Endometrial microvascular endothelial cells (primary cell): Measurements from ENCODE around the gene SND1. TPM values are rescaled to one million over a fixed set of nuclear protein-coding genes. Genes with fewer than 3 reads are reported as not detected.

ENCODE experiments used
- in situ Hi-C: cut with HindIII; loops from 2 replicates; pipeline ENCODE4 v1.10.0; 2017; ENCODE audit warnings: low sequenced_read_pairs, low pct_unique_long_range_greater_than_20kb; ENCODE audit errors: inconsistent ontology term
- total RNA-seq: library from RNA; depleted of rRNA; stranded (reverse); fragments of >200 nt; gene quantifications from one replicate; pipeline ENCODE4 v1.2.3, GENCODE V29; 2015; ENCODE audit errors: inconsistent ontology term

The SND1 gene
- total RNA-seq, 1 donor from 2014 or later, result 223 TPM

DNA sequence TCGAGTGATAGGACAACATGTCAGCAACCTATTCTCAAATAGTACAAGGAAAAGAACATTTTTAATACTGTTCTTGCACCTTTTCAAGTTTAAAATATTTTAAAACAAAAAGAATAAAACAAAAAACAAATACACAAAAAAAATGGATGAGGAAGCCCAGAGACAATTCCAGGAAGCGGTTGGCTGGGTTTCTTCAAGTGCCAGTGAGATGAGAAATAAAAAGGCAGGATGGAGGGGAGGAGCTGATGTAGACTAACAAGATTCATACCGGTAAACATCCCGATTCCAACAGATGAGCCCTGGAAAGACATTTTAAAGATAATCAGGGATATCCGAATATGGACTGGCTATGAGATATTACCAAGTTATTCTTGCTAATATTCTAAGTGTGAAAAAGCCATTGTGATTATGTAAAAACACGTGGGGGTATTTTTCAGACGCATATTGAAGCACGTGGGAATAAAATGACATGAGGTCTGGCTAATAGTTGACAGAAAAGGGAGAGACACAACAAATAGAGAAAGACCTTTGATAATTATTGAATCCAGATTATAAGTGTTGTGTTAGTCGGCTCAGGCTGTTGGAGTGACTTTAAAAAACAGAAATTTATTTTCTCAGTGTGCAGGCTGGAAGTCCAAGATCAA is 480.6 kb downstream of the SND1 start:
- in situ Hi-C loops, result no loop called here

DNA sequence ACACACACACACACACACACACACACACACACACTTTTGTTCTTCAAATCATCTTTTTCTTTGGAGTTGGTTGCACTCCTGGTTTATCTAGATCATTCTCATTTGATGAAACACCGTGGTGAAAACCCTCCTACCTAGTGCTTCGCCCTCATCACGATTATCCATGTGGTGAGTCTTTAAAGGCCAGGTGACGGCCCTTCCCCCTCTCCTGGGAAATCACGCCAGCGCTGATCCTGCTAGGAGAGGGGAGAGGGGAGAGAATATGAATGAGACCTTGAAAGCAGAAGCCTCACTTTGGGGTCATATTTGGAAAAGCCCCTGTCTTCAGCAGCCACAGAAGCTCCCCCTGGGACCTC is 483.1 kb downstream of the SND1 start:
- in situ Hi-C loops, result no loop called here

DNA sequence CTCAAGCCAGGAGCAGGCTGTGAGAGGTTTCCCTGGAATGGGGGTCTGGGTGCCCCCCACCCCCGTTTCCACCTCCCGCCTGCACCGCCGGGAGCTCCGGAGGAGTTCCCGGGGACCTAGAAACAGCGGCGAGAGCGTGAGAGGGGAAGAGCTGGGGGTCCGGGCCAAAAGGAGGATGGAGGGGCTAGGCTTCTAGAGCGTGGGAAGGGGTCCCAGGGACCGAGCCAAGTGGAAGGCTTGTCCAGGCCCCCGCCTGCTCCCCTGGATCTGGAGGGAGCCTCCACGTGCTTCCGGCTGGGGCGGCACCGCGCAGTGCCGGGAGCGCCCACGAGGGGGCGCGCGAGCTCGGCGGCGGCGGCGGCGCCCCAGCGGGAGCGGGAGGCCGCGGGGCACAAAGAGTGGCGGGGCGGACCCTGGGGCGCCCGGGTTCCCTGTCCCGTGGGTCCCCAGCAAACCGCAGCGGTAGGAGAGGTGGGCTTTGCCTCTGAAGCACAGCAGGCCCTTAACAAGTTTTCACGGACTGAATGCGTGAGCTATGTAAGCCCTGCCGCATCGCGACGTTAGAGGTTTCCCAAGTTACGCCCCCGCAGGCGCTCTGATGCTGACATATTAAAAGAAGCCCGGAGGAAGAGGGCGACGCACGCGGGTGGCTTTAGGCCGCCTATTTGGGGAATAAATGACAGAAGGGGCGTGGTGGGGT is 483.7 kb downstream of the SND1 start:
- in situ Hi-C loops, result no loop called here

DNA sequence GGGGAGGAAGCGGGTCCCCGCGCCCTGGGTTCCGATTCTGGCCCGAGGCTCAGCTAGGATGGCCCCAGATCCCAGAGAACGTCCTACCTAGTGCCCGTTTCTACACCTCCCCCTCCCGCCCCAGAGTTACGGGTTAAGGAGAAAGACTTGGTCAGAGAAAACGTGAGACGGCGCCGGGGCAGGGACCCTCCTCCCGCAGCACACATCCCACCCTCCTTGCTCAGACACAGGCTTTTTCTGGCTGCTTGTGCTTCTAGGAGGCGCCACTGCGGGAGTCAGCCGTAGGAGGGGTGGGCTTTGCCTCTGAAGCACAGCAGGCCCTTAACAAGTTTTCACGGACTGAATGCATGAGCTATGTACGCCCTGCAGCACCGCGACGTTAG is 484.2 kb downstream of the SND1 start:
- in situ Hi-C loops, result no loop called here

DNA sequence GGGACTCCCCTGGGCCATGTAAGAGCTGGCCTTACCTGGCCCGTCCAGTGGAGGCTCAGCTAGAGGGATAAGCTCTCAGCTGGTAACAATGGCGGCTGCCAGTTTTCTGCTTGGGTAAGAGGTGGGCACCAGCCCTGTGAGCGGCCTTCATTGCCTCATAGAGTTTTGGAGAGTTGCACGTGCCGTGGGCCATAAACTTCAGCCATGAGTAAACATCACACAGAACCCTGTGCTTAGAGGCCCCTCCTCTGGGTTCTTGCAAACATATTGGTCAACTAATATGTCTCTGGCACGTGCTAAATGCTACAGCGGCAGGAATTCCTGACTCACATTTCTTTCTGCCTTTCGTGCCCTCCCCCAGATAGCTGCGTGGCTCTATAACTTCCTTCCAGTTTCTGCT is 485.2 kb downstream of the SND1 start:
- in situ Hi-C loops, result no loop called here

DNA sequence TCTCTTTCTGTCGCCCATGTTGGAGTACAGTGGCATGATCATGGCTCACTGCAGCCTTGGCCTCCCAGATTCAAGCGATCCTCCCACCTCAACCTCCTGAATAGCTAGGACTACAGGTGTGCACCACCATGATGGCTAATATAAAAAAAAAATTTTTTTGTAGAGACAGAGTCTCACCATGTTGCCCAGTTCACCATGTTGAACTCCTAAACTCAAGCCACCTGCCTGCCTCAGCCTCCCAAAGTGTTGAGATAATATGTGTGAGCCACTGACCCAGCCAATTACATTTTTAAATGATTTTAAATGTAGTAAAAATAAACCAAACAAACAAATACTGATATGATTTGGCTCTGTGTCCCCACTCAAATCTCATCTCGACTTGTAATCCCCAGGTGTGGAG is 487.4 kb downstream of the SND1 start:
- in situ Hi-C loops, result no loop called here

DNA sequence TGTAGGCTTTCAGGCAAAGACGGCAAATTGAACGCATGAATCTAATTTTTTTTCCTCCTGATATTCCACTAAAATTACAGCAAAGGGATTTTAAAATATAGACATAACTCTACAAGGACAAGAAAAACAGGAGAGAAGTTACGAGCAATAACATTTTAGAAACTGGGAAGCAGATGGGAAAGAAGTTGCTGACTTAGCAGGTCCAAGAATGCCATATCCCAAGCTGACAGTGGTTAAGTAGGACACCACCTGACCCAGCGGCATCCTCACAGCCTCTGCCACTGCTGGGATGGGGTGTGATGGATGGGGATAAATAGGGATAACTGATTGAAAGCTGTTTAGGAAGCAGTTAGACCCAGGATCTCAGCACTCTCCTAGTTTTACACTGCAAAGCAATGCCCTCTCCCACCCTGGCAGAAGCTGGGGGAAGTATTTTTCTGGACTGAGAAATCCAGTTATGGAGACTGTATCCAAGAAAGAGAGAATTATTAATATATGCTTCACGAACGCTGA is 489.7 kb downstream of the SND1 start:
- in situ Hi-C loops, result no loop called here

Other genes starting within 250 kb of the SND1 start
- gene GCC1, start 66.6 kb upstream of the SND1 start, total RNA-seq, result 13.8 TPM
- gene ARF5, start 63.8 kb upstream of the SND1 start, total RNA-seq, result 218 TPM
- not detected for gene FSCN3, start 58.5 kb upstream of the SND1 start, total RNA-seq
- not detected for gene PAX4, start 34.1 kb upstream of the SND1 start, total RNA-seq